NOMO-1 treated with dmso at 0.1 percent for 144 hours (cell line): ENCODE measurements around the gene WNT7A.

Experiments used
- DNase-seq: peaks from one replicate; lab custom pipeline; 2025; ENCODE audit not compliant: unreplicated experiment; lab: John Stamatoyannopoulos, UW

Gene WNT7A

DNA sequence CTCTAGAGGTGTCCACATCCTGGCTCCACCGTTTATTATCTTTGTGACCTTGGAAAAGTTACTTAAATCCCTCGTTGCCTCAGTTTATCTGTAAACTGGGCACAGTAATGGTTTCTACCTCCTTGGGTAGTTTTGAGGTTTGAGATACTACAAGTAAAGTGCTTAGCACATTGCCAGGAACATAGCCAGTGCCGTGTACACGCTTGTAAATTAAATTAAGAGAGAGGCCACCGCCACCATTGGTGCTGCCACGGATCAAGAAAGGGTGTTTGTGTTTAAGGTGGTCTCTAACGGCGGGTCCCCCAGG lies 5.8 kb upstream of the WNT7A start:
- no peak for DNase-seq

DNA sequence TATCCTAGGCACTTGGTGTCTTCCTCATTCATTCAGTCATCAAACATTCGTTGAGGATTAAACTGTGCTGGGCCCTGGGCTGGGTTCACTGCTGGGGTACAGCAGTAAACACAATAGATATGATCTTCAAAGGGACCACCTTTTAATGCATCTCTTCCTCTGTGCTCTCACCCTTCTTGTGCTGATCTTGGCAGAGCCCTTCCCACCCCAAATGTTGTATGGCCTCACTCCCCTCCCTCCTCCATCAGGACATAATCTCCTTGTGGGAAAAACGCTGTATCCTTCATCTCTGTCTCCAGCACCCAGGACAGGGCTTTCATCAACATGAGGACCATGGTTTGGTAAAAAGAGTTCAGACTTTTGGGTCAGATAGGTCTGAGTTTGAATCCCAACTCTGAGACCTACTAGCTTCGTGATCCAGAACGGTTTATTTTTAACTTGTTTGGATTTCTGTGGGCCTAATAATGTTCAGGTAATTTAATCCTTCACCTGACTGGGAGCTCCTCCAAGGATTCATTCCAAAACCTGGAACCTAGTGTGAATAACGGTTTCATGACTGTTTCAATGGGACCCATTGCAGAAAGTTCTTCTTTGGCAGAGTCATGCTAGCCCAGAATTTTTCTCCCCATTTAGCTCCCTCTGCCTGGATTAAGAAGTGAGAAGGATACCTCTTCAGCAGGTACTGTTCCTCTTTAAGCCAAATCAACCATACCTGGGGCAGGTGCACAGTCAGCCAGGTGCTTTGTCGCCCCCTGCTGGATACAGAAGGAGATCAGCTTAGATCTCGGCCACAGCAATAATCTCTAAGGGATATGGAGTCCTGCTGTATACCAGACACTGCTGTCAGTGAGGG lies 5.2 kb upstream of the WNT7A start:
- no peak for DNase-seq

DNA sequence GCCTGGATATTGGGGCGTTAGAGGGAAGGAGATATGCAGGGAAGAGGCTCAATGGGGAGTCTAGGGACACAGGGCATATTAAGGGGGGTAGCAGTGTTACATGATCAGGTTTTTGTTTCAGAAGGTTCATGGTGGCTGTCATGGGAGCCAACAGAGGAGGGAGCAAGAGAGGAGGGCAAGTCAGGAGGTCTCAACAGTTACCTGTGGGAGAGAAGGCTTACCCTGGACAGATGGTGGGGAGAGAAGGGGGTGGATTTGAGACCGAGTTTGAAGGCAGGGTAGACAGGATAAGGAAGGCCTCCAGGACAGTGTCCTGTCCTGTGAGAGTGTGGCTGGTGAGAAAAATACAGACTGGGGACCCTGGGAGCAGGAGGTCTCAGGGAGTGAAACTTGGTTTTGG lies 3.8 kb upstream of the WNT7A start:
- no peak for DNase-seq

DNA sequence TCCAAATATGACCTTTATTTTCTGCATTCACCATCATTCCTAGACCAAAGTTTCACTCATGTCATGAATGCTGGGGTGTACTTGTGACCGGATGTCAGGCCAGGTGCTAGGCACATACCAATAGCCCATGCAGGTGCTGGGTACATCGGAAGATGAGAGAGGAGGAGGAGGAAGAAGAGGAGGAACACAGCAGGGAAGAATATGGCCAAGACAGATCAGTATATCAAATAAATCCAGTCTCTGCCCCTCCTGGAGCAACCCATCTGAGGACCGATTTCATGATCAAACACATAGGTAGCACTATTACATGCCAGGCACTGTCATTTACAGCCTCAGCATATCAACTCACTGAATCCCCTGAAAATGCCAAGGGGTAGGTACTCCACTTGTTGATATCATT lies 3.0 kb upstream of the WNT7A start:
- DNase-seq: no peak

DNA sequence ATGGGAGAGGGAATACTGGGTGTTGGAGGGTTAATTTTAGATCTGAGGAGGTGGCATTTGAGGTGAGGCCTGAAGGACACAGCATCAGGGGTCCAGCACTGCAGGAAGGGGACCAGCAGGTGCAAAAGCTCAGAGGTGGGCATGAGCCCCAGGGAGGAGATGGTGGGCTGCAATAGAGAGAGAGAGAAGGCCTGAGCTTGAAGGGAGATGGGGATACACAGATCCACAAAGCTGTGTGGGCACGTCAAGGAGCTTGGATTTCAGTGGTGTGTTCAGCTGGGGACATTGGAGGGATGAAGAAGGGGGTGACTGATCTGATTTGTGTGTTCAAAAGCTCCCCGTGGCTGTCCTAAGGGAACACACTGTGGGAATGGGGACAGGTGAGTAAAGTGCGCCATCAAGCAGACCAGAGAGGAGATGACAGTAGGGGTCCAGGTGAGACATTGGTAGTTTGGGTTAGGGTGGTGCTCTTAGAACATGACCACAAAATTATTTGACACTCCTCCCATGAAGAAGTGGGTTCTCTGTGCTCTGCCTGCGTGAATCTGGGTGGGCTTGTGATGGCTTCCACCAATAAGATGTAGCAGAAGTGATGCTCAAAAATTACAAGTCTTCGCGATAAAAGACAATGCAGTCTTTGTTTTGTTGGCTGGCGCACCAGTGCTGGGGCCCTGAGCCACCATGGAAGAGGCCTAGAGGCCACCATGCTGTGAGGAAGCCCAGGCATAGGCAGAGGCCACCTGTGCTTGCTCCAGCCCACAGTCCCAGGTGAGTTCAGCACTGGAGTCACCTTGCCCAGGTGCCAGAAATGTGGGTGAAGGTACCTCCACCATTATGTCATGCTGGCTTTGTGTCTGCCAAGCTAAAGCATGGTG lies 1.9 kb upstream of the WNT7A start:
- DNase-seq: no peak

DNA sequence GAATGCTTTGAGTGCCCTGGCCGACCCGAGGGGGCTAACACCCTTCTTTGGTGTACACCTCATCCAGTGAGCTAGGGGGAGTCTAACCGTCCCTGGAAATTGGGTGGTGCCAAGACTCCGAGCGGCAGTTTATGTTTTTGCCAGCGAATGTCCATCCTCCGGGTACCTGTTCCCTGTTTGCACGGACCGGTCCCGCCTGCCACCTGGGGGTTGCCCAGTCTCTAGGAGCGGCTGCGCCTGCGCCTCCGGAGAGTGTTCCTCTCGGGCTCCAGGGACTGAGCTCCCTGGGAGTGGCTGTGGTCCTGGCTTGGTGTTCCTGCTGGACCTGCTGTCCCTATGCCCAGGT lies 913 bp upstream of the WNT7A start:
- no peak for DNase-seq

- no peak for DNase-seq
Observed at GRCh38 chr3:13879102-13879945, 547 bp downstream of the WNT7A start.

GRCh38 chr3:13878281-13879101 lies 1.4 kb downstream of the WNT7A start:
- no peak for DNase-seq

- DNase-seq: no peak
Observed at GRCh38 chr3:13877911-13878280, 2.0 kb downstream of the WNT7A start.

DNA sequence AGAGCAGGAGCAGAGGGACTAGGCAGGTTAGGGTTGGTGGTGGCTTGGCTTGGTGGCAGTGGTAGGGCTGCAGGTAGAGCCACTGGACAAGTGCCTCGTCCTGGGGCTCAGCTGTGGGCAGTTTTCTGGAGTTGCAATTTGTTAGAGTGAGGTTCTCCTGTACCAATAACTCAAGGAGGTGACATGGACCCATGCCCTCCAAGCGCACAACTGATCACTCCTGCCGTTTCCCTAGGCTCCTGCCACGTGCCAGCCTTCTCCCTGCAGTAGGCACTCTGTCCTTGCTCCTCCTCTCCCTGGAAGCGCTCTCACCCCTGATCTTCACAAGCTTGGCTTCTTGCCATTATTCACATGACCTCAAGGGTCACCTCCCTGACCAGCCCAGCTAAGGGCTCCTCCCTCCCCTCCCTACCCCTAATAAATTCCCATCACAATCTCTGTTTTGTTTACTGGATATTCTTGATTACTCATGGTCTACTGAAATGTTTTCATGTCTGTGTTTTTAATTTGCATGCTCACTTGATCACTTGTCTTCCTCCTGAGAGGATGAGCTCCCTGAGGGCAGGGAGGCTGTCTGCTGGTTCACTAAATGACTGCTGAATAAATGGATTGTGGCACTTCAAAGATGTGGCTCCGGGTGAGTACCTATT lies 3.3 kb downstream of the WNT7A start:
- no peak for DNase-seq

DNA sequence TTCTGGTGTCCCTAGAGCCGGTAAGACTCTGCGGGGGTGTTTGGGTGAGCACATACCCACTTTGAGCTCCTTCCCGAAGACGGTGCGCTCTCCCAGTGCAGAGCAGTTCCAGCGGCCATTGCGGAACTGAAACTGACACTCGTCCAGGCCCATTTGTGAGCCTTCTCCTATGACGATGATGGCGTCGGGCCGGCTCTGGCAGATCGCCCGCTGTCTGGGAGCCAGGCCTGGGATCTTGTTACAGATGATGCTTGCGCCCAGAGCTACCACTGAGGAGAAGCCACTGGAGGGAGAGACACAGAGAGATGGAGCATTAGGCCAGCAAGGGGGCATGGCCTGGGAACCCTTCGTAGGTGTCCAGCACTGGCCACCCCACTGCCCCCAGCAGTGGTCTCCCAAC lies 5.0 kb downstream of the WNT7A start:
- no peak for DNase-seq

- DNase-seq: no peak
Observed at GRCh38 chr3:13873818-13874217, 6.1 kb downstream of the WNT7A start.

DNA sequence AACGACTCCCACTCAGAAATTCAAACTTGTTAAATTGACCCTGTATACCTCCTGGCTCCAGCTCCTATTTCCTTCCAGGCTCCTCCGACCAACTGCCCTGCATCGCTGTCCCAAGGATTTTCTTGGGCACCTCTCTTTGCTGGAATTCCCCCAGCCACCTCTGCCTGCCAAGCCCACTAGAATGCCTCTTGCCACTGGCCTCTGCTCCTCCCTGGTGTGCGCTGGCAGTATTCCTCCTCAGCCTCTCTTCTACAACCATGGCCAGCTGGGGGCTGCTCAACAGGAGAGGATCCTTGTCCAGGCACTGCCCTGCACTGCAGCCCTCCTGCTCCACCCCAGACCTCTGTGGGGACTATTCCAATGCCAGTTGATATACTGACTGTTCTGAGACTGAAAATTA lies 7.4 kb downstream of the WNT7A start:
- DNase-seq: no peak

DNA sequence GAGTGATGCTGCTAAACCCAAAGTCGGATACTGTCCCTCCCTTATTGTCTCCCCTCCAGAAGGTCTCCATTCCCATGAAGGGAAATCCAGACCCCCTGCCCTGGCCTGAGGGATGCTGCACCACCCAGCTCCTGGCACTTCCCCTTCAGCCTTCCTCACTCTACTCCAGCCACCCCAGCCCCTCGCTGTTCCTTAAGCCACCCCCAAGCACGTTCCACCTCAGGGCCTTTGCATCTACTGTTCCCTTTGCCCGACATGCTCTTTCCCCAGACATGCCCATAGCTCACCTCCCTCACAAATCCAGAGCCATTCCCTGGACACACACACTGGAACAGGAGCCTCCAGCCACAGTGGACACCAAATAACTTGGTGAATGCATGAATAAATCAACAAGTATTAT lies 8.1 kb downstream of the WNT7A start:
- DNase-seq: no peak

GRCh38 chr3:13870902-13871301 lies 9.0 kb downstream of the WNT7A start:
- no peak for DNase-seq

DNA sequence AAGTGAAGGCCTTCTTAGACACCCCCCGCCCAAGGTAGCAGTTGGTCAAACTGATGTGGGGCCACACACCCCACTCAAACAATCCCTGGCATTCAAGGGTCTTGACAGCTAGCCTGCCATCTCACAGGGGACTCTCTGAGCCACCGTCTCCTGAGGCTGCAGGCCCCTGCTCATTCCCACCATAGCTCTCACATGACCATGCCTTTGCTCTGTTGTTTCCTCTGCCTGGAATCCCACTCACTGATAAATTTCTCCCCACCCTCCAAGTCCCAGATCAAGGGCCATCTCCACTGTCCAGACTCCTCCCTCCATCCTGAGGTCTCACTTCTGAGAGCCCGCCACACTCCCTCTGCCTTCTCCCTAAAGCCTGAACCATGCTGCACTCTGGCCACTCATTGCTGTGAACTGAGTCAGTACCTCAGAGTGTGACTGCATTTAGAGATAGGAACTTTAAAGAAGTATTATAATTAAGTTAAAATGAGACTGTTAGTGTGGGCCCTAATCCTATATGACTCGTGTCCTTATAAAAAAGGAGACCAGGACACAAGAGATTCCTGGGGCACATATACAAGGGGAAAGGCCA lies 10.0 kb downstream of the WNT7A start:
- no peak for DNase-seq

- no peak for DNase-seq
Observed at GRCh38 chr3:13868844-13869724, 10.8 kb downstream of the WNT7A start.

DNA sequence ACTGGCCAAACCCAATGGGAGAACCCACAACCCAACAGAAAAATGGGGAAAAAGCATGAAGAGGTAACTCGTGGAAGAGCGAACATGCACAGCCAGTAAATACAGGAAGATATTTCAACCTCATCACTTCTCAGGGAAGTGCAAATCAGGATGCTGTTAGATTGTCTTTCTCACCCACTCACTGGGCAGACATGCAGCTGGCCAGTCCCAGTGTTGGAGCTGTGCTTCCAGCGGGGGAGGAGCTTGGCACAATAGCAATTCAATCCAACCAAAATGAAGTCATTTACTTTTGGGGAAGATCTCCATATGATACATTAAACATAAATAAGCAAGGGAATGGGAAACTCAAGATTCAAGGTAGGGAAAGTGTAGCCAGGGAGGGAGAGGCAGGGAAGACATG lies 12.1 kb downstream of the WNT7A start:
- no peak for DNase-seq
